ENCODE measurements around the gene CKS1B. TPM values are rescaled to one million over a fixed set of nuclear protein-coding genes. Genes with fewer than 3 reads are reported as not detected.

Gene CKS1B
- total RNA-seq, 2 donors from 2014 or later: 145 to 229 TPM

GRCh38 chr1:154938604-154939399 lies 35.7 kb upstream of the CKS1B start:
- H3K27me3 Mint-ChIP-seq (ENCODE audit: insufficient read depth): peaks cover 2% of the 10 kb centered on the region
- peaks cover 27% of the 10 kb centered on the region for H3K4me1 Mint-ChIP-seq
- peak overlapping the region; percentile 3 for H3K27ac Mint-ChIP-seq
- H3K27ac ChIP-seq (ENCODE audit: low read depth, low read length): no peak overlapping the region
- no peak overlapping the region for H3K4me3 Mint-ChIP-seq
- no peak overlapping the region for H3K4me3 ChIP-seq (ENCODE audit: low read length)
- no peaks in the 10 kb centered on the region for H3K36me3 ChIP-seq (ENCODE audit: control insufficient read depth, insufficient read depth, low read length)
- no peaks in the 10 kb centered on the region for H3K9me3 ChIP-seq (ENCODE audit: control insufficient read depth, low read length)
- DNase-seq: no peak
- H3K9me3 Mint-ChIP-seq: no peaks in the 10 kb centered on the region
- H3K27me3 ChIP-seq (ENCODE audit: control insufficient read depth, insufficient read depth, low read length, poor library complexity, severe bottlenecking): no peaks in the 10 kb centered on the region
- no peak overlapping the region for H3K9ac ChIP-seq (ENCODE audit: extremely low read depth, low read length, poor library complexity, severe bottlenecking)
- H3K4me1 ChIP-seq (ENCODE audit: control insufficient read depth, insufficient read depth, low read length): no peaks in the 10 kb centered on the region
- no peak for TF ChIP-seq CTCF (conservative IDR thresholded peaks at IDR 0.05)
- WGBS, 2 experiments (ENCODE audit: insufficient coverage in 1 of 2, insufficient read length in 1 of 2): 95% methylated on average over 6 to 7 of the region's 7 CpGs
- H3K36me3 Mint-ChIP-seq (ENCODE audit: low read depth): peaks cover 2% of the 10 kb centered on the region

GRCh38 chr1:154940213-154940560 lies 34.3 kb upstream of the CKS1B start:
- no peaks in the 10 kb centered on the region for H3K27me3 ChIP-seq (ENCODE audit: control insufficient read depth, insufficient read depth, low read length, poor library complexity, severe bottlenecking)
- H3K4me3 ChIP-seq (ENCODE audit: low read length): no peak overlapping the region
- no peak for TF ChIP-seq CTCF (conservative IDR thresholded peaks at IDR 0.05)
- H3K4me1 Mint-ChIP-seq: peaks cover 30% of the 10 kb centered on the region
- no peak overlapping the region for H3K27ac Mint-ChIP-seq
- H3K9me3 Mint-ChIP-seq: no peaks in the 10 kb centered on the region
- WGBS, 2 experiments (ENCODE audit: insufficient coverage in 1 of 2, insufficient read length in 1 of 2): 92 to 100% methylated on average over 1 of the region's 1 CpG
- peaks cover 2% of the 10 kb centered on the region for H3K36me3 Mint-ChIP-seq (ENCODE audit: low read depth)
- H3K27me3 Mint-ChIP-seq (ENCODE audit: insufficient read depth): peaks cover 2% of the 10 kb centered on the region
- H3K9ac ChIP-seq (ENCODE audit: extremely low read depth, low read length, poor library complexity, severe bottlenecking): no peak overlapping the region
- H3K4me3 Mint-ChIP-seq: no peak overlapping the region
- DNase-seq: peak; percentile 68
- peaks cover 4% of the 10 kb centered on the region for H3K36me3 ChIP-seq (ENCODE audit: control insufficient read depth, insufficient read depth, low read length)
- no peaks in the 10 kb centered on the region for H3K4me1 ChIP-seq (ENCODE audit: control insufficient read depth, insufficient read depth, low read length)
- no peaks in the 10 kb centered on the region for H3K9me3 ChIP-seq (ENCODE audit: control insufficient read depth, low read length)
- no peak overlapping the region for H3K27ac ChIP-seq (ENCODE audit: low read depth, low read length)

GRCh38 chr1:154940651-154941194 lies 33.8 kb upstream of the CKS1B start:
- Mint-ChIP-seq H3K27me3 (ENCODE audit: insufficient read depth) (peaks cover 2% of the 10 kb centered on the region), H3K4me1 (peaks cover 30% of the 10 kb centered on the region), H3K4me3 (no peak overlapping the region), H3K9me3 (no peaks in the 10 kb centered on the region), H3K36me3 (ENCODE audit: low read depth) (peaks cover 2% of the 10 kb centered on the region), H3K27ac (peak overlapping the region; percentile 48)
- 91 to 94% methylated on average over 7 to 8 of the region's 8 CpGs for WGBS, 2 experiments (ENCODE audit: insufficient coverage in 1 of 2, insufficient read length in 1 of 2)
- DNase-seq: no peak
- Histone ChIP-seq H3K4me1 (ENCODE audit: control insufficient read depth, insufficient read depth, low read length) (no peaks in the 10 kb centered on the region), H3K4me3 (ENCODE audit: low read length) (no peak overlapping the region), H3K9me3 (ENCODE audit: control insufficient read depth, low read length) (no peaks in the 10 kb centered on the region), H3K27me3 (ENCODE audit: control insufficient read depth, insufficient read depth, low read length, poor library complexity, severe bottlenecking) (no peaks in the 10 kb centered on the region), H3K36me3 (ENCODE audit: control insufficient read depth, insufficient read depth, low read length) (peaks cover 4% of the 10 kb centered on the region), H3K9ac (ENCODE audit: extremely low read depth, low read length, poor library complexity, severe bottlenecking) (no peak overlapping the region), H3K27ac (ENCODE audit: low read depth, low read length) (peak overlapping the region; percentile 62)
- TF ChIP-seq CTCF (conservative IDR thresholded peaks at IDR 0.05): no peak

All from endodermal cell (in vitro differentiated cells).